CD4-positive, CD25-positive, alpha-beta regulatory T cell (primary cell): Measurements from ENCODE around the gene AR. TPM values are rescaled to one million over a fixed set of nuclear protein-coding genes. Genes with fewer than 3 reads are reported as not detected.

Experiments used
- ATAC-seq, 2 donors: fragments of 150-1000 bp; cut with Tn5 transposase; one replicate each; pipeline ENCODE4 v1.10.0; 2021; ENCODE audit warnings: low read depth in 2 of 2, moderate number of reproducible peaks in 2 of 2, moderate library complexity in 1 of 2
- DNase-seq, 3 donors: peaks; one replicate each; pipeline versions ENCODE4 v3.0.0 to v3.0.0-alpha.2; 2012 to 2022; ENCODE audit warnings: mixed read lengths in 1 of 3
- H3K27ac ChIP-seq: one replicate; pipeline ENCODE4 v1.7.0; 2013; ENCODE audit warnings: mild to moderate bottlenecking, low read length; ENCODE audit not compliant: insufficient read depth, poor library complexity, severe bottlenecking
- H3K27me3 ChIP-seq: one replicate; pipeline ENCODE4 v1.7.0; 2013; ENCODE audit warnings: low read length; ENCODE audit not compliant: control insufficient read depth, insufficient read depth
- H3K36me3 ChIP-seq: one replicate; pipeline ENCODE4 v1.7.0; 2013; ENCODE audit warnings: mild to moderate bottlenecking, low read length, moderate library complexity; ENCODE audit not compliant: control insufficient read depth, insufficient read depth
- H3K4me1 ChIP-seq: 2 replicates; pipeline ENCODE4 v1.7.0; 2013; ENCODE audit warnings: mild to moderate bottlenecking, low read length; ENCODE audit not compliant: insufficient read depth, control insufficient read depth, poor library complexity, severe bottlenecking
- H3K4me3 ChIP-seq: one replicate; pipeline ENCODE4 v1.7.0; 2013; ENCODE audit warnings: low read depth, mild to moderate bottlenecking, low read length, moderate library complexity
- H3K9me3 ChIP-seq, 2 experiments: 1 replicate in 1 of 2; 2 replicates in 1 of 2; pipeline ENCODE4 v1.7.0; 2013; ENCODE audit warnings: low read length in 2 of 2, mild to moderate bottlenecking in 1 of 2, moderate library complexity in 1 of 2; ENCODE audit not compliant: control insufficient read depth in 2 of 2
- H3K27ac Mint-ChIP-seq, 3 donors: one replicate each; pipeline ENCODE4 v1.8.0; 2020 to 2022; ENCODE audit warnings: mild to moderate bottlenecking in 3 of 3, mixed read lengths in 3 of 3, moderate library complexity in 2 of 3
- H3K27me3 Mint-ChIP-seq: one replicate; pipeline ENCODE4 v1.8.0; 2022; ENCODE audit warnings: mild to moderate bottlenecking, mixed read lengths
- H3K36me3 Mint-ChIP-seq: one replicate; pipeline ENCODE4 v1.8.0; 2020; ENCODE audit warnings: mixed read lengths
- H3K4me1 Mint-ChIP-seq, 4 donors: one replicate each; pipeline ENCODE4 v1.8.0; 2020 to 2022; ENCODE audit warnings: mixed read lengths in 4 of 4, mild to moderate bottlenecking in 1 of 4
- H3K4me3 Mint-ChIP-seq, 4 donors: one replicate each; pipeline ENCODE4 v1.8.0; 2020 to 2022; ENCODE audit warnings: mild to moderate bottlenecking in 4 of 4, mixed read lengths in 4 of 4, moderate library complexity in 3 of 4
- H3K9me3 Mint-ChIP-seq, 7 donors: one replicate each; pipeline ENCODE4 v1.8.0; 2020 to 2022; ENCODE audit warnings: mixed read lengths in 7 of 7, mild to moderate bottlenecking in 3 of 7, moderate library complexity in 2 of 7
- polyA plus RNA-seq, 4 donors: library from polyadenylated mRNA; unstranded; fragments of 300-500 nt; fragmentation: Illumina TruSeq; gene quantifications; one replicate each; pipeline ENCODE4 v1.2.3, GENCODE V29; 2021
- total RNA-seq: library from RNA; stranded (reverse); gene quantifications from one replicate; pipeline ENCODE4 v1.2.3, GENCODE V29; 2022

AR gene
- total and polyA plus RNA-seq, 5 donors from 2014 or later, result 0.11 to 1.4 (median 0.13) TPM

DNA sequence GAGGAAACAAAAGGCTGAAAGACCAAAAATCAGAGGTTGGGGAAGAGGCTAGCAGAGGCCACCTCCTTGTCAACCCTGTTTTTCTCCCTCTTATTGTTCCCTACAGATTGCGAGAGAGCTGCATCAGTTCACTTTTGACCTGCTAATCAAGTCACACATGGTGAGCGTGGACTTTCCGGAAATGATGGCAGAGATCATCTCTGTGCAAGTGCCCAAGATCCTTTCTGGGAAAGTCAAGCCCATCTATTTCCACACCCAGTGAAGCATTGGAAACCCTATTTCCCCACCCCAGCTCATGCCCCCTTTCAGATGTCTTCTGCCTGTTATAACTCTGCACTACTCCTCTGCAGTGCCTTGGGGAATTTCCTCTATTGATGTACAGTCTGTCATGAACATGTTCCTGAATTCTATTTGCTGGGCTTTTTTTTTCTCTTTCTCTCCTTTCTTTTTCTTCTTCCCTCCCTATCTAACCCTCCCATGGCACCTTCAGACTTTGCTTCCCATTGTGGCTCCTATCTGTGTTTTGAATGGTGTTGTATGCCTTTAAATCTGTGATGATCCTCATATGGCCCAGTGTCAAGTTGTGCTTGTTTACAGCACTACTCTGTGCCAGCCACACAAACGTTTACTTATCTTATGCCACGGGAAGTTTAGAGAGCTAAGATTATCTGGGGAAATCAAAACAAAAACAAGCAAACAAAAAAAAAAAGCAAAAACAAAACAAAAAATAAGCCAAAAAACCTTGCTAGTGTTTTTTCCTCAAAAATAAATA is 179.9 kb downstream of the AR start:
- Histone ChIP-seq H3K4me3 (no peak overlapping the region), H3K9me3 (no peaks in the 10 kb centered on the region), H3K27ac (no peak overlapping the region), H3K36me3 (no peaks in the 10 kb centered on the region), H3K27me3 (no peaks in the 10 kb centered on the region), H3K4me1 (no peaks in the 10 kb centered on the region)
- no peak for DNase-seq
- no peak overlapping the region for H3K4me3 Mint-ChIP-seq
- H3K9me3 Mint-ChIP-seq, result peaks cover 0 to 2% (median 0%) of the 10 kb centered on the region in 7 donors
- H3K36me3 Mint-ChIP-seq, result no peaks in the 10 kb centered on the region
- no peak for ATAC-seq
- no peak overlapping the region for H3K27ac Mint-ChIP-seq
- no peaks in the 10 kb centered on the region for H3K4me1 Mint-ChIP-seq
- no peaks in the 10 kb centered on the region for H3K27me3 Mint-ChIP-seq

- H3K27me3 Mint-ChIP-seq, result no peaks in the 10 kb centered on the region
- H3K27ac ChIP-seq, result no peak overlapping the region
- DNase-seq (no peak), ATAC-seq (no peak)
- no peak overlapping the region for H3K4me3 Mint-ChIP-seq
- no peak overlapping the region for H3K27ac Mint-ChIP-seq
- H3K4me1 ChIP-seq, result no peaks in the 10 kb centered on the region
- H3K4me1 Mint-ChIP-seq, result no peaks in the 10 kb centered on the region
- no peaks in the 10 kb centered on the region for H3K27me3 ChIP-seq
- H3K4me3 ChIP-seq, result no peak overlapping the region
- peaks cover 0 to 2% (median 0%) of the 10 kb centered on the region in 7 donors for H3K9me3 Mint-ChIP-seq
- no peaks in the 10 kb centered on the region for H3K36me3 Mint-ChIP-seq
- no peaks in the 10 kb centered on the region for H3K36me3 ChIP-seq
- no peaks in the 10 kb centered on the region for H3K9me3 ChIP-seq
Measured at GRCh38 chrX:67724359-67725110, 180.7 kb downstream of the AR start.

- H3K27ac Mint-ChIP-seq, result no peak overlapping the region
- ATAC-seq (no peak), DNase-seq (no peak)
- H3K4me3 Mint-ChIP-seq, result no peak overlapping the region
- H3K27me3 Mint-ChIP-seq, result no peaks in the 10 kb centered on the region
- Histone ChIP-seq H3K4me3 (no peak overlapping the region), H3K4me1 (no peaks in the 10 kb centered on the region), H3K9me3 (no peaks in the 10 kb centered on the region), H3K36me3 (no peaks in the 10 kb centered on the region), H3K27me3 (no peaks in the 10 kb centered on the region), H3K27ac (no peak overlapping the region)
- H3K9me3 Mint-ChIP-seq, result peaks cover 0 to 1% (median 0%) of the 10 kb centered on the region in 7 donors
- no peaks in the 10 kb centered on the region for H3K4me1 Mint-ChIP-seq
- no peaks in the 10 kb centered on the region for H3K36me3 Mint-ChIP-seq
Measured at GRCh38 chrX:67725471-67725870, 181.7 kb downstream of the AR start.

- Histone ChIP-seq H3K27me3 (no peaks in the 10 kb centered on the region), H3K4me1 (no peaks in the 10 kb centered on the region), H3K27ac (no peak overlapping the region), H3K9me3 (no peaks in the 10 kb centered on the region), H3K36me3 (no peaks in the 10 kb centered on the region), H3K4me3 (no peak overlapping the region)
- H3K36me3 Mint-ChIP-seq, result no peaks in the 10 kb centered on the region
- no peak overlapping the region for H3K4me3 Mint-ChIP-seq
- ATAC-seq (no peak), DNase-seq (no peak)
- H3K4me1 Mint-ChIP-seq, result no peaks in the 10 kb centered on the region
- H3K9me3 Mint-ChIP-seq, result peaks cover 0 to 1% (median 0%) of the 10 kb centered on the region in 7 donors
- no peaks in the 10 kb centered on the region for H3K27me3 Mint-ChIP-seq
- no peak overlapping the region for H3K27ac Mint-ChIP-seq
Measured at GRCh38 chrX:67726018-67726417, 182.2 kb downstream of the AR start.

DNA sequence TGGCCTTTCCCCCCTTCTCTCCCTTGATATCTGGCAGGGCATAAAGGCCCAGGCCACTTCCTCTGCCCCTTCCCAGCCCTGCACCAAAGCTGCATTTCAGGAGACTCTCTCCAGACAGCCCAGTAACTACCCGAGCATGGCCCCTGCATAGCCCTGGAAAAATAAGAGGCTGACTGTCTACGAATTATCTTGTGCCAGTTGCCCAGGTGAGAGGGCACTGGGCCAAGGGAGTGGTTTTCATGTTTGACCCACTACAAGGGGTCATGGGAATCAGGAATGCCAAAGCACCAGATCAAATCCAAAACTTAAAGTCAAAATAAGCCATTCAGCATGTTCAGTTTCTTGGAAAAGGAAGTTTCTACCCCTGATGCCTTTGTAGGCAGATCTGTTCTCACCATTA is 183.8 kb downstream of the AR start:
- Histone ChIP-seq H3K27ac (no peak overlapping the region), H3K27me3 (no peaks in the 10 kb centered on the region), H3K4me1 (no peaks in the 10 kb centered on the region), H3K4me3 (no peak overlapping the region), H3K36me3 (no peaks in the 10 kb centered on the region), H3K9me3 (no peaks in the 10 kb centered on the region)
- no peaks in the 10 kb centered on the region for H3K4me1 Mint-ChIP-seq
- H3K27ac Mint-ChIP-seq, result no peak overlapping the region
- peaks cover 0 to 1% (median 0%) of the 10 kb centered on the region in 7 donors for H3K9me3 Mint-ChIP-seq
- DNase-seq (no peak), ATAC-seq (no peak)
- H3K4me3 Mint-ChIP-seq, result no peak overlapping the region
- no peaks in the 10 kb centered on the region for H3K36me3 Mint-ChIP-seq
- H3K27me3 Mint-ChIP-seq, result no peaks in the 10 kb centered on the region

GRCh38 chrX:67730296-67730695 is 186.5 kb downstream of the AR start:
- no peak overlapping the region for H3K27ac Mint-ChIP-seq
- no peak overlapping the region for H3K4me3 Mint-ChIP-seq
- H3K27me3 Mint-ChIP-seq, result no peaks in the 10 kb centered on the region
- H3K4me1 ChIP-seq, result no peaks in the 10 kb centered on the region
- no peaks in the 10 kb centered on the region for H3K36me3 Mint-ChIP-seq
- H3K4me3 ChIP-seq, result no peak overlapping the region
- DNase-seq, result no peak
- ATAC-seq, result no peak
- no peaks in the 10 kb centered on the region for H3K36me3 ChIP-seq
- peaks cover 0 to 2% (median 0%) of the 10 kb centered on the region in 7 donors for H3K9me3 Mint-ChIP-seq
- no peaks in the 10 kb centered on the region for H3K4me1 Mint-ChIP-seq
- H3K27me3 ChIP-seq, result no peaks in the 10 kb centered on the region
- no peaks in the 10 kb centered on the region for H3K9me3 ChIP-seq
- no peak overlapping the region for H3K27ac ChIP-seq

DNA sequence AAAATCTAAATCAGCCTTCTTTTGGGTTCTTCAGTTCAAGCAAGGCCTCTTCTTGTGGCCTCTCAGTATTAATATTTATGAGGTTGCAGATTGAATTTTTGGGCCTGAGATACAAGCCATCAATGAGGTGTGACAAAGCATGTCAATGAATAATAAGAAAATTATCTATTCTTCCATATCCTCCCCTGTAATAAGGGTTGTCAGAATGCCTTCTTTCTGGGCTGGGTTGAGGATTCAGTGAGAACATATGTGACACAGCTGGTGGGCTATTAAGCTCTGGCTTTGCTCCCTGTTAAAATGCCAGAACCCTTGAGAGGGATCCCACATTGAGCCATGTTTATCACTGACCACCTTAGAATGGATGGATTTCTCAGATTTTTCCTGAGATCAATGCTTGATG is 187.2 kb downstream of the AR start:
- no peaks in the 10 kb centered on the region for H3K36me3 ChIP-seq
- Mint-ChIP-seq H3K27me3 (no peaks in the 10 kb centered on the region), H3K27ac (no peak overlapping the region), H3K36me3 (no peaks in the 10 kb centered on the region), H3K9me3 (peaks cover 0 to 2% (median 0%) of the 10 kb centered on the region in 7 donors), H3K4me3 (no peak overlapping the region), H3K4me1 (no peaks in the 10 kb centered on the region)
- no peaks in the 10 kb centered on the region for H3K27me3 ChIP-seq
- DNase-seq (no peak), ATAC-seq (no peak)
- H3K4me1 ChIP-seq, result no peaks in the 10 kb centered on the region
- H3K4me3 ChIP-seq, result no peak overlapping the region
- H3K27ac ChIP-seq, result no peak overlapping the region
- H3K9me3 ChIP-seq, result no peaks in the 10 kb centered on the region
